Body of pancreas (tissue), 4 donors: ENCODE data around the gene C1orf198.

Source experiments
- CTCF ChIP-seq, 7 experiments: fragments of 450-650 bp in 4 of 7; fragments of 200-600 bp in 3 of 7; sonication (generic) in 3 of 7; IDR thresholded peaks; one replicate each; pipeline ENCODE4 v1.5.1; 2016 to 2019; ENCODE audit warnings: antibody characterized with exemption in 7 of 7
- POLR2A ChIP-seq, 3 donors: fragments of 450-650 bp; IDR thresholded peaks; one replicate each; pipeline ENCODE4 v1.6.1; 2016; ENCODE audit warnings: antibody characterized with exemption in 3 of 3, mild to moderate bottlenecking in 2 of 3

- no peak for TF ChIP-seq CTCF (IDR thresholded peaks at IDR 0.05)
- no peak for TF ChIP-seq POLR2A (IDR thresholded peaks at IDR 0.05)
Measured at GRCh38 chr1:230826166-230826875, 42.0 kb downstream of the C1orf198 start.
